Dermis microvascular lymphatic vessel endothelial cell (primary cell): Measurements from ENCODE around the gene RPGRIP1L. TPM values are rescaled to one million over a fixed set of nuclear protein-coding genes. Genes with fewer than 3 reads are reported as not detected.

ENCODE experiments used
- DNase-seq, 2 donors: peaks; one replicate each; pipeline versions ENCODE4 v3.0.0 to v3.0.0-alpha.2; 2010; ENCODE audit warnings: low read depth in 2 of 2
- total RNA-seq: library from RNA; depleted of rRNA; stranded (reverse); fragments of >200 nt; gene quantifications from 2 replicates; pipeline ENCODE4 v1.2.1, GENCODE V29; 2014

Gene RPGRIP1L
- total RNA-seq, 1 donor from 2014 or later, result 3.9 TPM

- no peak for DNase-seq
Observed at GRCh38 chr16:53605831-53606400, 97.7 kb downstream of the RPGRIP1L start.

DNA sequence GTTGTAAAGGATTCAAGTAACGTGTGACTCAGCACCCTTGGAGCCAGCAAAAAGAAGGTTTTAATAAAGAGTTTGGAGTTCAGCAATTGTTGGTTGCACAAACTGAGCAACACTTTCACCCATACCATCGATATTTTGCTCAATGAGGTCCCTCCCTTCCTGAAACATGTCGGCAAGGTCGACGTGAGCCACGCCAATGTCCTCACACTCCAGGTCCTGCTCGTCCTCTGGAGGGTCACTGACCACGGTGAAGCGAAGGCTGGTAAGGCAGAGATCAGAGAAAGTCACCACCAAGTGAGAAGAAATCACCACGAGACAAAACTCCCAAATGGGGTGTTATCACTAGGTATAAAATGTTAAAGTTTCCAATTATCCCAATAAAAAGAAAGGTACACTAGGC is 98.3 kb downstream of the RPGRIP1L start:
- no peak for DNase-seq

- DNase-seq, result no peak
Observed at GRCh38 chr16:53601961-53602360, 101.7 kb downstream of the RPGRIP1L start.

DNA sequence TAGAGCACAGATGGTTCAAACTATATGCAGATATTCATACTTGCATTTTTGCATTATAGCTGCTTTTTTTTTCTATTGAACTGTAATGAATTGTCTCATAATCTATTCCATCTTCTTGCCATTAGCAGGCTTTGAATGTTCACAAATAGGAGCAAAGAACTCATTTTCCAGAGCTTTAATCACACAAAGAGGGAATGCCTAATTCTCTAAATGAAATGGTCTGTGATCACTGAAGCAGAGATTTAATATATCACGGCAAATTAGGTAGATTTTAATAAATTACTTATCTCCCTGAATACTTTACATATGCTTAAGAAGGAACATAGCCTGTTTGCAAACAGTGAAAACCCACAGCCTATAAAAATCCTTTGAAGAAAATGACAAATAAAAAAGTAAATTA is 103.0 kb downstream of the RPGRIP1L start:
- no peak for DNase-seq

DNA sequence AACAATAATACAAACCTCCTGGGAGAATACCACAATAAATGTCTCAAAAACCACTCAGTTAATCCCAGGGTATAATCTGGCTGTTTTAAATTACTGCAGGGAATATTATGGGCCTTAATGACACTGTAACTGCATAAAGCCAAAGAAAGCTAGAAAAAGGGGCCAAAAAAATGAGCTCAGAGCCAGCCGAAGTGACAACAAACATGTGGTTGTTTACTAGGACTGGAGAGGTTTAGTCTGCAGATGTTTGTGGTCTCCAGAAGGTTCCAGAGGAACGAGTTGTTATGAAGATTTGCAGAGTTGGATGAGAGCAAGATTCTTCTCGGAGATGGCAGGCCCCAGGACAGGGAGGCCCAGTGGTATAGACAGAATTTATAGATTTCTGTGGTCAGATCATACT is 103.5 kb downstream of the RPGRIP1L start:
- DNase-seq, result no peak

- DNase-seq, result no peak
Observed at GRCh38 chr16:53599548-53599947, 104.1 kb downstream of the RPGRIP1L start.

DNA sequence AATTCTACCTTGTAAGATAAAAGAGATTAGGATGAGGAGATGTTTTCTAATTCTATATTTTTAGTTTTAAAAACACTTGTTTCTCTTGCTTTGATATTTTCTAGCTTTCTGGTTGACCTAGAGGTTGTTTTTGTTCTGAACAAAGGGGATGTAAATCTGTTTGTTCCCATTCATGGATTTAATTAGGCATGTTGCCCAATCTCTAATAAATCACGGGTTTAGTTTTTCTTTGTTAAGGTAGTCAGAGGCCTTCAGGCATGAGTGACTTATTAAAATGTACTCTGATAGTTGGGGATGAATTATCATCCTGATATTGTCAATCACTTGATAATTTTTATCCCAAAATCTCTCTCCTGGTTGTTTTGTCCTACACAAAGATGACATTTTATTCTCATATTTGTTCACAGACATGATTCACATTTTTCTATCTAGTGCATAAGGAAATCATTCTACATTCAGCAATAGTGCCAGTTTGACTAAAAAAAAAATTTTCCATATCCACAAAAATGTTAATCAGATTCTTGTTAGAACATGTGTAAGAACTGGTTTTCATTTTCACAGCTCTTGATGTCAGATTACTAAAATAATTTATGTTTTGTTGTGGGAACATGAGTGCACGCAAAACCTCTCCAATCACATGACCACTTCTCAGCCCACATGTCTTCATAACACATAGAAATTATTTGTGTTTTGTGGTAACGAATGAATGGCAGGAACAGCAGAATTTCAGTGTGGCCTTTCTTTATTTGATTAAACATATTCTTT is 105.0 kb downstream of the RPGRIP1L start:
- DNase-seq, result no peak

DNA sequence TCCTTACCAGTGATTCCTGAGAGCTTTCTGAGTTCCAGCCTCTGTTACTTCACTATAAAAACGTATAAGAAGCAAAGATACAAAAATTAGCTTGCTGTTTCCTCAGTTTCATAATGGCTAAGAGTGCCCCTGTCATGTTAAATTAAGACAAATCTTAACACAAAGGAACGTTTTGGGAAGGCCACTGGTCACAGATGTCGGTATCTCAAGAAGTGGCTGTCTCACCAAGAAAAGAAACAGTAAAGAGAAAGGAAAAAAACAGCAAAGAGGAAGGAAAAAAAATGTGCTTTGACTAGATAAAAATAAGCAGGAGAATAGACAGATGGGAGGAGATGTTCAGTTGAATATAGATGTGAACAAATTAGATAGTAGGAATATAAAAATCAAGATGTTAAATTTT is 105.9 kb downstream of the RPGRIP1L start:
- DNase-seq, result no peak

GRCh38 chr16:53588081-53588648 is 115.5 kb downstream of the RPGRIP1L start:
- no peak for DNase-seq

GRCh38 chr16:53583401-53583800 is 120.3 kb downstream of the RPGRIP1L start:
- no peak for DNase-seq

DNA sequence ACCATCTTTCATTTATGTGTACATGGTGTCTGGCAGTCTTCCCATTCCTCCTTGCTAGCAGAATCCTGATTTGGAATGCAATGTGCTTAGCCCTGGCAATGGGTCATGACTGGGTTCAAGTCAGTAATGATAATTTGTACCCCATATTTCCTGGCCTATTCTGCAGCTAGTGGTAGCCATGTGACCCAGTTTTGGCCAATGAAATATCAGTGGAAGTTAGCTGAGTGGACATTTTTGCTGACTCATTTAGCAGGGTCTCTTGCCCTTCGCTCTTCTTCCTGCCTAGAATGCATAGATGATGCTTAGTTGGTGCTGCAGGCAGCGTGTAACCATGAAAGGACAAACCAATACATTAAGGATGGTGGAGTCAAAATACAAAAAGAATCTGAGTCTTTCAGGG is 121.9 kb downstream of the RPGRIP1L start:
- DNase-seq, result no peak

DNA sequence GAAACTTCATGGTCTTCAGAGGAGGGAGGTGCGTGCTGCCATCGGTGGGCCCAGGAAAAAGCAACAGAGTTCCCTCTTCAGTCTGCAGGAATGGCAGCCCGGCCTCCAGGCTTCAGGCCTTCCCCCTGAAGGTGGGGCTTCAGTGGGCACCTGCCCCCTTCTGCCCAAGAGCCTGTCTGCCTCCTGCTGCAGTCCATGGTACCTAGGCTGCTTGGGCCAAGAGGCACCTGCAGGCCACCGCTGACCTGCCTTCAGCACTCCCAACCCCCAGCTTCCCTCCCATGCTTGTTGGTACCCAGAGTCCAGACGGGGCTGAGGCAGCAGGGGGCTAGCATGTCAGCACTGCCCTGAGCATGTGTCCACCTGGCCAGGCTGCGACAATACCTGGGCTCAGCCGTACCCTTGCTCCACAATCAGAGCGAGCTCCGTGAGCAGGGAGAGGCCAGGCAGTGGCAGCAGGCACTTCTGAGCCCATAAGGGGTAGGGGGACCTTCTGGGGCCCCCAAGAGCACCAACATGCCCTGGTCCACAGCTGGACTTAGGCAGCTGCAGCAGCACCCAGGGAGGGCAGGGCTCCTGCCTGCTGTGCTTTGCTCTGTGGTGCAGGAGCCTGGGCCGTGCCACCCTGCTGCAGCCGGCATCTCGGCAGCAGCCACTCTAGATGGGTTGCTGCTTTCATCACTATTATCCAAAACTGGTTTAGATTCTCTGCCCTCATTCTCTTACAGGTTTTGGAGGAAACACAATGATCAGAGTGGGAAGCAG is 123.4 kb downstream of the RPGRIP1L start:
- DNase-seq, result no peak

DNA sequence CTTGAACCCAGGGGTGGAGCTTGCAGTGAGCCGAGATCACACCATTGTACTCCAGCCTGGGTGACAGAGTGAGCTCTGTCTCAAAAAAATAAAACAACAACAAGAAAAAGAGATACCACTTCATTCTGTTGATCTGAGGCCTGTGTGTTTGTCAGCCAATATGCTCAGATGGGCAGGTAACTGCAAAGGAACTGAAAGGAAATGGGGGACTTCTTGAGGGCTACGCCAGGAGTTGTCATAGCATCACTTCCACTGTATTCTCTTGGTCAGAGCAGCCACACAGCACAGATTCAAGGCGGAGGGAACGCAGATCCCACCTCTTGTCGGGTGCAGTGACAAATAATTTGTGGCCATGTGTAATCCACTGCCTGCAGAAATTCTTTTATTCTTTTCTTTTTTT is 126.8 kb downstream of the RPGRIP1L start:
- DNase-seq, result no peak

DNA sequence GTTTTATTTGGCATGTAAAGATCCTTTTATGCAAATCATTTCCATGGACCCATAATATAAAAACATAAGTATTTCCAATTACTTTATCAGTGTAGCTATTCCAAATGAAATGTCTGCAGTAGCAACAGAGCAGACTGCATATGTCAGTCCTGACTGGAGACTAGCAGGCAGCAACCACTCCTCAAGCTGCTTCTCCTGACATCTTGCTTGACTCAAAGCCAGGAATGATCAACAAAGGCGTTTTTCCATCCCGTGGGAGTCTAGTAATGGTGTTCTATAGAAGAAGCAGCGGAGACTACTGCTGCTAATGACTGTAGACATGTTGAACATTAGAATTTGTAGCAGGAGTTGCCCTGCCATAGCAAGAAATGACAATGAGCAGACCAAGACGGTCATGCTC is 127.4 kb downstream of the RPGRIP1L start:
- DNase-seq, result no peak

GRCh38 chr16:53571763-53572162 is 131.9 kb downstream of the RPGRIP1L start:
- no peak for DNase-seq

GRCh38 chr16:53566552-53567245 is 137.0 kb downstream of the RPGRIP1L start:
- no peak for DNase-seq

GRCh38 chr16:53565296-53565863 is 138.3 kb downstream of the RPGRIP1L start:
- DNase-seq, result no peak

DNA sequence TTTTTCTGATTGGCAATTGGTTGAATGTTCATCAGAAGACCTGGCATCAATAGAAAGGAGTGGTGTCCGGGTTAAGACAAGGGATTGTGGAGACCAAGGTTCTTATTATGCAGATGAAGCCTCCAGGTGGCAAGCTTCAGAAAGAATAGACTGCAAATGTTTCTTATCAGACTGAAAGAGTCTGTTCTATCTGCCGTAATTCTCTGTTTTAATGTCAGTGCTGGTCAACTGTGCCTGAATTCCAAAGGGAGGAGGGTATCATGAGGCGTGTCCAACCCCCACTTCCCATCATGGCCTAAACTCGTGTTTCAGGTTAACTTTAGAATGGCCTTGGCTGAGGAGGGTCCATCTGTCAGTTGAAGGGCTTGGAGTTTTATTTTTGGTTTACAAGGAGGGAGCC is 140.2 kb downstream of the RPGRIP1L start:
- no peak for DNase-seq

GRCh38 chr16:53561101-53561888 is 142.4 kb downstream of the RPGRIP1L start:
- DNase-seq, result no peak

DNA sequence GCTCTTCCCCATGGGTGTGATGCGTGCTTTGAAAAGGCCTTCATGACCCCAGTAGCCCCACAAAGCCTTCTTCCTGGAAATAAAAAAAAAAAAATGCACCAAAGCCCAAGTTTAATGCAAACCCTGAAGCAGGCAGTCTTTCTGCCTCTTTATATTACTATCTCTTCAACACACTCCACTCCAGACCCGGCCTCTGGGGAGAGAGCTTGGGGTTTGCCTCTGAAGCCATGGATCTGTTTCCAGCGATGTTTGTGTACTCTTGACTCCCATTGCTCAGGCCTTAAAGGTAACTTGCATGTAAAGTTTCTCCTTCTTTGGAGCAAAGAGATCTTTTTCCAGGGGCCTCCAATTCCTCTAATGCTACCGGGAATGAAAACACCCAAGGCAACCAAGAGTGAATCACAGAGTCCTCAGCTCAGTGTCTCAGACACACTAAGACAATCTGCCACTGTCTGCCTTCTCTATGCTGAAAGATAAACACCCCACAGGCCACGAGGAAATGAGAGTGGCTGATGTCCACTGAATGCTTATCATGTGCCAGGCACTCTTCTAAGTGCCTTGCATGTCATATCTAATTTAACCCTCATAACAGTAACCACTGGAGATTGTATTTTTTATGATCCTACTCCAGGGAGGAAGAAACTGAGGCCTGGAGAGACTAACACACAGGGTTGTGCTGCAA is 144.2 kb downstream of the RPGRIP1L start:
- DNase-seq, result no peak
